ENCODE results near the gene TP53.

TP53 gene

GRCh38 chr17:7684851-7685532 is 2.3 kb downstream of the TP53 start:
- H3K27ac ChIP-seq = peak overlapping the region; percentile 98
- no peak for TF ChIP-seq CTCF (conservative IDR thresholded peaks at IDR 0.05)

- no peak for TF ChIP-seq CTCF (conservative IDR thresholded peaks at IDR 0.05)
- no peak overlapping the region for H3K27ac ChIP-seq
Observed at GRCh38 chr17:7677388-7678067, 9.8 kb downstream of the TP53 start.

DNA sequence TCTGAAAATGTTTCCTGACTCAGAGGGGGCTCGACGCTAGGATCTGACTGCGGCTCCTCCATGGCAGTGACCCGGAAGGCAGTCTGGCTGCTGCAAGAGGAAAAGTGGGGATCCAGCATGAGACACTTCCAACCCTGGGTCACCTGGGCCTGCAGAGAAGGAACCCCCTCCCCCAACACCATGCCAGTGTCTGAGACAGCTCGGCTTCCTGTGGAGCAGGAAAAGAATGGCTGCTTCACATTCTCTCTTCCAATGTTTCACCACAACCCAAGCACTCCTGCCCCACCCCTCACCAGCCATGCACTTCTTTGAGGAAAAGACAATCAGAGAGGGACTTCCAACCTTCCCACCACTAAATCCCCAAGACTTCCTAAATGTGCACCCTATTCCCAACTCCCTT is 10.8 kb downstream of the TP53 start:
- no peak for TF ChIP-seq CTCF (conservative IDR thresholded peaks at IDR 0.05)
- no peak overlapping the region for H3K27ac ChIP-seq

DNA sequence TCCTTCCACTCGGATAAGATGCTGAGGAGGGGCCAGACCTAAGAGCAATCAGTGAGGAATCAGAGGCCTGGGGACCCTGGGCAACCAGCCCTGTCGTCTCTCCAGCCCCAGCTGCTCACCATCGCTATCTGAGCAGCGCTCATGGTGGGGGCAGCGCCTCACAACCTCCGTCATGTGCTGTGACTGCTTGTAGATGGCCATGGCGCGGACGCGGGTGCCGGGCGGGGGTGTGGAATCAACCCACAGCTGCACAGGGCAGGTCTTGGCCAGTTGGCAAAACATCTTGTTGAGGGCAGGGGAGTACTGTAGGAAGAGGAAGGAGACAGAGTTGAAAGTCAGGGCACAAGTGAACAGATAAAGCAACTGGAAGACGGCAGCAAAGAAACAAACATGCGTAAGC is 12.4 kb downstream of the TP53 start:
- no peak for TF ChIP-seq CTCF (conservative IDR thresholded peaks at IDR 0.05)
- no peak overlapping the region for H3K27ac ChIP-seq

DNA sequence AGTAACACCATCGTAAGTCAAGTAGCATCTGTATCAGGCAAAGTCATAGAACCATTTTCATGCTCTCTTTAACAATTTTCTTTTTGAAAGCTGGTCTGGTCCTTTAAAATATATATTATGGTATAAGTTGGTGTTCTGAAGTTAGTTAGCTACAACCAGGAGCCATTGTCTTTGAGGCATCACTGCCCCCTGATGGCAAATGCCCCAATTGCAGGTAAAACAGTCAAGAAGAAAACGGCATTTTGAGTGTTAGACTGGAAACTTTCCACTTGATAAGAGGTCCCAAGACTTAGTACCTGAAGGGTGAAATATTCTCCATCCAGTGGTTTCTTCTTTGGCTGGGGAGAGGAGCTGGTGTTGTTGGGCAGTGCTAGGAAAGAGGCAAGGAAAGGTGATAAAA is 14.1 kb downstream of the TP53 start:
- H3K27ac ChIP-seq = no peak overlapping the region
- TF ChIP-seq CTCF (conservative IDR thresholded peaks at IDR 0.05) = peak; percentile 42

GRCh38 chr17:7668482-7668881 is 18.8 kb downstream of the TP53 start:
- no peak for TF ChIP-seq CTCF (conservative IDR thresholded peaks at IDR 0.05)
- H3K27ac ChIP-seq = no peak overlapping the region

DNA sequence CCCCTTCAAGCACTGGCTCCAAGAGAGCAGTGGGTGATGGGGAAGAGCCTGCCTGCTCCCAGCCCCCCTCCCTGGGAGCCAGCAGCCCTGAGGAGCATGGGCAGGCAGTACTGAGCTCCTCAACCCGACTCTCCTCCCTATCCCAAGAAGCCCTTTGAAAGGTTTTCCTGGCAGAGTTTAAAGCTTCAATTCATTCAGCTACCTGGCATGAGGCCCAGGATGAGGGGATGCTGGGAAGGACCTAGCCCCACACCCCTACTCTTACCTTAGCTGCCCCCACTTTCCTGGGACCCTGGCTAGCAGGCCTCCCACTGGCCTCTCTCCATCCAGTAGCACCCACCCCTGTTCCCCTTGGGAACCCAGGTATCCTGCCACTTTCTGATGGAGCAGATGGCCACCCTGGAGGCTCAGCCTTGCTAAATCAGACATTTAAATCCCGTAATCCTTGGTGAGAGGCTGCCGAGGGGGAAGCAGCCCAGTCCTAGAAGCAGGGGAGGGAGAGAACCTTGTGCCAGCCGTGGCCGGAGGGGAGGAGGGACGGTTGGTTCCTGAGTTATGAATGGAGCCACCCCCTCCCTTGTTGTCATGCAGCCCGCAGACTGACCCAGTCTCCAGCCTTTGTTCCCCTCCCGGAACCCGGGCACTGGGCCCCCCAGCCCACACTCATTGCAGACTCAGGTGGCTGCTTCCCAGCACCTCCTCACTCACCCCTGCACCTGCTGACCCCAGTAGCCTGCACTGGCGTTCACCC is 19.5 kb downstream of the TP53 start:
- H3K27ac ChIP-seq = no peak overlapping the region
- no peak for TF ChIP-seq CTCF (conservative IDR thresholded peaks at IDR 0.05)
